ENCODE data around the gene RIMS3. TPM values are rescaled to one million over a fixed set of nuclear protein-coding genes. Genes with fewer than 3 reads are reported as not detected.

Gene RIMS3
- polyA plus RNA-seq, 1 donor (not counting 4 experiments of a cell fraction or from before 2014, with no cell fraction given) = 1.7 TPM

- Histone ChIP-seq H3K4me2 (ENCODE audit: control insufficient read depth, extremely low read depth, insufficient read depth, low read depth, low read length) (no peak overlapping the region), H3K9me1 (ENCODE audit: control insufficient read depth, extremely low read depth, insufficient read depth, low read length) (no peaks in the 10 kb centered on the region), H3K4me3 (ENCODE audit: control insufficient read depth in 2 of 3, extremely low read depth in 1 of 3, insufficient read depth in 2 of 3, low read depth in 1 of 3, low read length in 3 of 3) (peak overlapping the region in 1 of 3 experiments; percentile 42), H2AFZ (ENCODE audit: control insufficient read depth, low read length) (no peak overlapping the region), H3K27me3 (ENCODE audit: control insufficient read depth, extremely low read depth, insufficient read depth, low read length) (peaks cover 11% of the 10 kb centered on the region), H4K20me1 (ENCODE audit: control insufficient read depth, extremely low read depth, insufficient read depth, low read length) (no peaks in the 10 kb centered on the region), H3K36me3 (ENCODE audit: control insufficient read depth in 2 of 2, extremely low read depth in 1 of 2, insufficient read depth in 2 of 2, low read length in 2 of 2) (no peaks in the 10 kb centered on the region), H3K4me1 (ENCODE audit: control insufficient read depth, extremely low read depth, insufficient read depth, low read length) (peaks cover 16% of the 10 kb centered on the region), H3K79me2 (ENCODE audit: control insufficient read depth, insufficient read depth, low read length) (no peaks in the 10 kb centered on the region), H3K9ac (ENCODE audit: control insufficient read depth, extremely low read depth, insufficient read depth, low read length) (no peak overlapping the region), H3K9me3 (ENCODE audit: control insufficient read depth, low read depth, low read length) (no peaks in the 10 kb centered on the region), H3K27ac (ENCODE audit: control insufficient read depth, insufficient read depth, low read length) (no peak overlapping the region)
- DNase-seq (ENCODE audit: low read depth, low spot score) = no peak
- dilution Hi-C loops (cut with MboI; ENCODE audit: extremely low pct_ligation_motif_present, low sequenced_read_pairs) = no loop called here
- no peak for FAIRE-seq
- no peak for TF ChIP-seq CTCF (optimal IDR thresholded peaks at IDR 0.05 in 1 of 3, IDR thresholded peaks at IDR 0.05 in 1 of 3, conservative IDR thresholded peaks at IDR 0.05 in 1 of 3; ENCODE audit: extremely low read depth in 1 of 3, insufficient read depth in 2 of 3, low read length in 3 of 3)
- TF ChIP-seq EZH2 (IDR thresholded peaks at IDR 0.05; ENCODE audit: low read length) = no peak
Observed at GRCh38 chr1:40664791-40665190, 691 bp downstream of the RIMS3 start.

DNA sequence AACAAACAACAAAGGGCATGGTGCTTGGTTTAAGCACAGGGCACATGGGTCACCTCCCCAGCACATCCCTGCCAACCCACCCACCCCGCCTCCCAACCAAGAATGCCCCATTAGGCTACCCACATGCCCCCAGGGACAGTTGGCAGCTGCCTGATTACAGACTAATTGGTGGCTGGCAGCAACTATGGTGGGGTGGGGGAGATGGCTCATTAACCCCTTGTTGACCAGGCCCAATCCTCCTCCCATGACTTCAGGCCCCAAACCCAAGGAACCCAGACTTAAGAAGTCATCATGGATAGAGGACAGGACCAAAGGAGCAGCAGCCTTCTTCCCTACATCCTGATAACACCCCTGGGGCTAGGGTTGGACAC lies 1.3 kb downstream of the RIMS3 start:
- Histone ChIP-seq H3K9me1 (ENCODE audit: control insufficient read depth, extremely low read depth, insufficient read depth, low read length) (no peaks in the 10 kb centered on the region), H3K4me2 (ENCODE audit: control insufficient read depth, extremely low read depth, insufficient read depth, low read depth, low read length) (no peak overlapping the region), H3K27me3 (ENCODE audit: control insufficient read depth, extremely low read depth, insufficient read depth, low read length) (peaks cover 5% of the 10 kb centered on the region), H3K9ac (ENCODE audit: control insufficient read depth, extremely low read depth, insufficient read depth, low read length) (no peak overlapping the region), H3K79me2 (ENCODE audit: control insufficient read depth, insufficient read depth, low read length) (no peaks in the 10 kb centered on the region), H3K27ac (ENCODE audit: control insufficient read depth, insufficient read depth, low read length) (no peak overlapping the region), H4K20me1 (ENCODE audit: control insufficient read depth, extremely low read depth, insufficient read depth, low read length) (no peaks in the 10 kb centered on the region), H3K36me3 (ENCODE audit: control insufficient read depth in 2 of 2, extremely low read depth in 1 of 2, insufficient read depth in 2 of 2, low read length in 2 of 2) (no peaks in the 10 kb centered on the region), H3K9me3 (ENCODE audit: control insufficient read depth, low read depth, low read length) (no peaks in the 10 kb centered on the region), H3K4me3 (ENCODE audit: control insufficient read depth in 2 of 3, extremely low read depth in 1 of 3, insufficient read depth in 2 of 3, low read depth in 1 of 3, low read length in 3 of 3) (no peak overlapping the region), H3K4me1 (ENCODE audit: control insufficient read depth, extremely low read depth, insufficient read depth, low read length) (peaks cover 16% of the 10 kb centered on the region), H2AFZ (ENCODE audit: control insufficient read depth, low read length) (no peak overlapping the region)
- TF ChIP-seq EZH2 (IDR thresholded peaks at IDR 0.05; ENCODE audit: low read length) (no peak), CTCF (optimal IDR thresholded peaks at IDR 0.05 in 1 of 3, IDR thresholded peaks at IDR 0.05 in 1 of 3, conservative IDR thresholded peaks at IDR 0.05 in 1 of 3; ENCODE audit: extremely low read depth in 1 of 3, insufficient read depth in 2 of 3, low read length in 3 of 3) (no peak)
- DNase-seq (ENCODE audit: low read depth, low spot score) = no peak
- dilution Hi-C loops (cut with MboI; ENCODE audit: extremely low pct_ligation_motif_present, low sequenced_read_pairs) = no loop called here
- no peak for FAIRE-seq

Data from keratinocyte (primary cell).